ENCODE results near the gene FRMPD4. TPM values are rescaled to one million over a fixed set of nuclear protein-coding genes. Genes with fewer than 3 reads are reported as not detected.

The FRMPD4 gene
- total and polyA plus RNA-seq, 2 experiments from 2014 or later, result 0.19 to 0.80 TPM

GRCh38 chrX:12722314-12722713 is 584.0 kb downstream of the FRMPD4 start (continued):
- TF ChIP-seq ETS1 (IDR thresholded peaks at IDR 0.05) (no peak), ZNF331 (CRISPR knock-in tag; IDR thresholded peaks at IDR 0.05; ENCODE audit: low read depth) (no peak), EZH2 (IDR thresholded peaks at IDR 0.05; ENCODE audit: low read depth, unreplicated experiment) (no peak), STAT1 (IDR thresholded peaks at IDR 0.05; ENCODE audit: unreplicated experiment) (no peak)

- H3K4me3 ChIP-seq, result no peak overlapping the region
- H3K79me2 ChIP-seq (replicated peaks; ENCODE audit: insufficient read depth), result no peaks in the 10 kb centered on the region
- Mint-ChIP-seq H3K27ac (no peak overlapping the region), H3K27me3 (ENCODE audit: insufficient read depth, low read depth, poor library complexity) (no peaks in the 10 kb centered on the region), H3K4me1 (peaks cover 10% of the 10 kb centered on the region; the same call in 1 of the 3 replicates), H3K9me3 (no peaks in the 10 kb centered on the region), H3K36me3 (ENCODE audit: low read depth) (no peaks in the 10 kb centered on the region), H3K4me3 (no peak overlapping the region)
- DNase-seq (ENCODE audit: low spot score), result no peak
- no peaks in the 10 kb centered on the region for H3K36me3 ChIP-seq (ENCODE audit: insufficient read depth)
- H3K4me1 ChIP-seq (ENCODE audit: insufficient read depth), result no peaks in the 10 kb centered on the region
- H3K9me2 ChIP-seq (ENCODE audit: insufficient read depth), result no peaks in the 10 kb centered on the region
- H3K4me2 ChIP-seq, result no peak overlapping the region
- H3F3A ChIP-seq (replicated peaks; ENCODE audit: low read depth), result no peaks in the 10 kb centered on the region
- no peaks in the 10 kb centered on the region for H3K27me3 ChIP-seq (ENCODE audit: insufficient read depth)
- H3K27ac ChIP-seq (ENCODE audit: low read depth), result no peak overlapping the region
- no peaks in the 10 kb centered on the region for H4K20me1 ChIP-seq (replicated peaks; ENCODE audit: insufficient read depth)
- no peak overlapping the region for H2AFZ ChIP-seq
- no peak for ATAC-seq
- TF ChIP-seq REST (IDR thresholded peaks at IDR 0.05; ENCODE audit: unreplicated experiment), result no peak
- TF ChIP-seq CTCF (conservative IDR thresholded peaks at IDR 0.05; ENCODE audit: low read depth in 2 of 2), result no peak
- TF ChIP-seq JUNB (IDR thresholded peaks at IDR 0.05; ENCODE audit: unreplicated experiment), result no peak
- TF ChIP-seq ZNF462 (CRISPR knock-in tag; IDR thresholded peaks at IDR 0.05), result no peak
- no peak for TF ChIP-seq STAT1 (IDR thresholded peaks at IDR 0.05; ENCODE audit: unreplicated experiment)
- no peak for TF ChIP-seq EZH2 (IDR thresholded peaks at IDR 0.05; ENCODE audit: low read depth, unreplicated experiment)
- no peak for TF ChIP-seq EZH2phosphoT487 (IDR thresholded peaks at IDR 0.05; ENCODE audit: unreplicated experiment)
- no peak for TF ChIP-seq ZNF331 (CRISPR knock-in tag; IDR thresholded peaks at IDR 0.05; ENCODE audit: low read depth)
- TF ChIP-seq NANOG (IDR thresholded peaks at IDR 0.05; ENCODE audit: borderline replicate concordance), result no peak
- TF ChIP-seq ZNF114 (CRISPR knock-in tag; IDR thresholded peaks at IDR 0.05), result no peak
- TF ChIP-seq ETS1 (IDR thresholded peaks at IDR 0.05), result no peak
These were observed 603.1 kb downstream of the FRMPD4 start for GRCh38 chrX:12741416-12741815.

Data from GM23338 (cell line).